HepG2 (cell line): ENCODE measurements around the gene FAM234A. TPM values are rescaled to one million over a fixed set of nuclear protein-coding genes. Genes with fewer than 3 reads are reported as not detected.

Source experiments
- ATAC-seq: fragments of 200-7000 bp; cut with Tn5 transposase; 3 replicates; pipeline ENCODE4 v1.9.1; 2020; ENCODE audit warnings: mild to moderate bottlenecking, moderate library complexity
- BruUV-seq: library from RNA; stranded (reverse); fragments of 400-500 nt; replicated peaks from 2 replicates; lab custom pipeline; 2021; lab: Mats Ljungman, UMichigan
- CTCF ChIA-PET: fragments of 300-600 bp; formaldehyde crosslinking; extraction: SDS; loops from one replicate; lab custom pipeline; 2021; ENCODE audit warnings: low total read pairs, inconsistent platforms, low intra/inter-chr PET ratio; lab: Yijun Ruan, JAX
- POLR2A ChIA-PET: fragments of 350-600 bp; sonication (Branson Sonifier 250); formaldehyde crosslinking; loops from one replicate; lab custom pipeline; 2020; ENCODE audit warnings: antibody characterized with exemption, inconsistent platforms; lab: Yijun Ruan, JAX
- DNase-seq: peaks from one replicate; pipeline ENCODE4 v3.0.0-alpha.2; 2015; ENCODE audit warnings: low spot score
- FAIRE-seq: peaks from 3 replicates; lab custom pipeline; 2011; peaks lifted over from hg19 to GRCh38; lab: Jason Lieb, UNC
- H2AFZ ChIP-seq: one replicate; pipeline ENCODE4 v1.6.1; 2011; ENCODE audit warnings: low read length, inconsistent platforms
- H3K27ac ChIP-seq: fragments of 300-600 bp; 3 replicates; pipeline ENCODE4 v1.8.0; 2011; ENCODE audit warnings: mixed run types, mild to moderate bottlenecking, mixed read lengths, low read length, inconsistent platforms; ENCODE audit not compliant: insufficient read depth; ENCODE audit errors: extremely low read length
- H3K27me3 ChIP-seq, 2 experiments: fragments of 200-600 bp in 1 of 2; 2 replicates in 1 of 2; 3 replicates in 1 of 2; pipeline versions ENCODE4 v1.6.0 to v1.8.0; 2011; ENCODE audit warnings: low read length in 2 of 2, mild to moderate bottlenecking in 2 of 2, moderate library complexity in 2 of 2, inconsistent platforms in 1 of 2; ENCODE audit not compliant: insufficient read depth in 2 of 2, control insufficient read depth in 1 of 2
- H3K36me3 ChIP-seq, 2 experiments: fragments of 200-600 bp in 1 of 2; replicated peaks in 1 of 2; 2 replicates in 1 of 2; 3 replicates in 1 of 2; pipeline versions ENCODE4 v1.5.1 to v1.8.0; 2011; ENCODE audit warnings: low read length in 2 of 2, inconsistent platforms in 1 of 2; ENCODE audit not compliant: insufficient read depth in 2 of 2, control insufficient read depth in 1 of 2
- H3K4me1 ChIP-seq: 2 replicates; pipeline ENCODE4 v1.5.1; 2012; ENCODE audit warnings: low read length, inconsistent platforms; ENCODE audit not compliant: insufficient read depth
- H3K4me2 ChIP-seq: 2 replicates; pipeline ENCODE4 v1.6.0; 2011; ENCODE audit warnings: low read depth, low read length, inconsistent platforms
- H3K4me3 ChIP-seq, 3 experiments: fragments of 200-600 bp in 1 of 3; sonication (generic), shearing (Covaris generic) in 1 of 3; replicated peaks in 1 of 3; 2 replicates each; pipeline ENCODE4 v1.5.1; 2011 to 2016; ENCODE audit warnings: low read length in 3 of 3, inconsistent platforms in 2 of 3, low read depth in 2 of 3, mild to moderate bottlenecking in 2 of 3, control low read depth in 1 of 3, mixed read lengths in 1 of 3; ENCODE audit not compliant: insufficient read depth in 1 of 3
- H3K79me2 ChIP-seq: one replicate; pipeline ENCODE4 v1.6.1; 2011; ENCODE audit warnings: low read length, inconsistent platforms; ENCODE audit not compliant: insufficient read depth
- H3K9ac ChIP-seq: 2 replicates; pipeline ENCODE4 v1.6.0; 2011; ENCODE audit warnings: mild to moderate bottlenecking, low read depth, low read length, inconsistent platforms; ENCODE audit not compliant: insufficient read depth
- H3K9me3 ChIP-seq: 2 replicates; pipeline ENCODE4 v1.5.1; 2012; ENCODE audit warnings: mild to moderate bottlenecking, low read length
- H4K20me1 ChIP-seq: 2 replicates; pipeline ENCODE4 v1.6.0; 2011; ENCODE audit warnings: inconsistent platforms, mild to moderate bottlenecking, low read length, moderate library complexity; ENCODE audit not compliant: insufficient read depth
- ADNP ChIP-seq: sonication (generic); formaldehyde crosslinking; IDR thresholded peaks from 2 replicates; pipeline ENCODE4 v1.4.0; 2020; ENCODE audit warnings: missing genetic modification reagents
- ARID3A ChIP-seq: IDR thresholded peaks from 2 replicates; pipeline ENCODE4 v1.6.1; 2012; ENCODE audit warnings: low read depth, low read length, improper control_type of control experiment
- GABPB1 ChIP-seq: IDR thresholded peaks from 2 replicates; pipeline ENCODE4 v1.6.1; 2016; ENCODE audit warnings: mild to moderate bottlenecking, missing genetic modification reagents, moderate library complexity, missing compliant biosample characterization
- HMG20B ChIP-seq: conservative IDR thresholded peaks from 2 replicates; pipeline ENCODE4 v1.6.1; 2016; ENCODE audit warnings: missing genetic modification reagents, missing compliant biosample characterization
- JDP2 ChIP-seq: sonication (generic); formaldehyde crosslinking; IDR thresholded peaks from 2 replicates; pipeline ENCODE4 v1.8.1; 2022; ENCODE audit warnings: missing genetic modification reagents, borderline replicate concordance
- KDM2A ChIP-seq: sonication (generic); formaldehyde crosslinking; IDR thresholded peaks from 2 replicates; pipeline ENCODE4 v1.4.0; 2020; ENCODE audit warnings: low read depth, missing genetic modification reagents, borderline replicate concordance
- NR3C1 ChIP-seq: sonication (generic); formaldehyde crosslinking; IDR thresholded peaks from 2 replicates; pipeline ENCODE4 v1.4.0; 2020; ENCODE audit warnings: missing genetic modification reagents
- PHF5A ChIP-seq: IDR thresholded peaks from one replicate; pipeline ENCODE4 v1.6.1; 2018; ENCODE audit warnings: low read depth, missing genetic modification reagents; ENCODE audit not compliant: unreplicated experiment
- RFXANK ChIP-seq: IDR thresholded peaks from 2 replicates; pipeline ENCODE4 v1.6.1; 2016
- SNRNP70 ChIP-seq: fragments of 200-400 bp; formaldehyde crosslinking; IDR thresholded peaks from 2 replicates; pipeline ENCODE4 v1.6.1; 2017; ENCODE audit warnings: mild to moderate bottlenecking, low read depth, low read length, moderate library complexity
- SPEN ChIP-seq: sonication (generic); formaldehyde crosslinking; IDR thresholded peaks from 2 replicates; pipeline ENCODE4 v1.5.1; 2020; ENCODE audit warnings: low read depth, mild to moderate bottlenecking, missing genetic modification reagents
- STAG1 ChIP-seq: sonication (generic); formaldehyde crosslinking; IDR thresholded peaks from 2 replicates; pipeline ENCODE4 v1.4.0; 2020; ENCODE audit warnings: missing genetic modification reagents
- TEAD2 ChIP-seq: sonication (generic); formaldehyde crosslinking; IDR thresholded peaks from 2 replicates; pipeline ENCODE4 v1.9.0; 2021; ENCODE audit warnings: missing genetic modification reagents
- ZNF280B ChIP-seq: sonication (generic); formaldehyde crosslinking; IDR thresholded peaks from 2 replicates; pipeline ENCODE4 v1.5.0; 2020; ENCODE audit warnings: missing genetic modification reagents, mild to moderate bottlenecking, borderline replicate concordance
- ZNF331 ChIP-seq: sonication (generic); formaldehyde crosslinking; IDR thresholded peaks from 2 replicates; pipeline ENCODE4 v1.4.0; 2020; ENCODE audit warnings: missing genetic modification reagents
- ZNF883 ChIP-seq: sonication (generic); formaldehyde crosslinking; IDR thresholded peaks from 2 replicates; pipeline ENCODE4 v1.5.1; 2020; ENCODE audit warnings: mild to moderate bottlenecking, missing genetic modification reagents; ENCODE audit errors: not compliant biosample characterization
- WGBS: methylation state at CpG from one replicate; pipeline ENCODE4 v1.1.6; 2017; ENCODE audit warnings: low lambda C conversion rate; 5-methylcytosine and 5-hydroxymethylcytosine counted together
- in situ Hi-C: cut with HindIII; loops from 2 replicates; pipeline ENCODE4 v1.10.0; 2017; ENCODE audit warnings: low pct_unique_long_range_greater_than_20kb; ENCODE audit not compliant: extremely low pct_ligation_motif_present
- intact Hi-C: fragments of 100-400 bp; cut with micrococcal nuclease; formaldehyde crosslinking; loops from one replicate; pipeline ENCODE4 v1.10.0; 2022; ENCODE audit not compliant: unreplicated experiment
- polyA plus RNA-seq, 8 experiments: library from polyadenylated mRNA; depleted of rRNA in 3 of 8; stranded (reverse) in 7 of 8; unstranded in 1 of 8; fragments of >200 nt; fragmentation: Illumina TruSeq in 4 of 8; extraction: Trizol in 4 of 8; gene quantifications; 2 replicates each; pipeline versions ENCODE4 v1.2.1 to v1.2.3, GENCODE V29; 2011 to 2016; ENCODE audit warnings: low read depth in 4 of 8, missing spikeins in 1 of 8, mixed read lengths in 1 of 8; ENCODE audit not compliant: insufficient read depth in 1 of 8
- total RNA-seq, 5 experiments: library from RNA; depleted of rRNA; stranded (reverse); fragments of >200 nt; fragmentation: Illumina TruSeq; extraction: Trizol; gene quantifications; 2 replicates each; pipeline ENCODE4 v1.2.3, GENCODE V29; 2016; ENCODE audit warnings: low read depth in 1 of 5
- TF ChIP-seq, protein P1 (sequence below): IDR thresholded peaks from 2 replicates; pipeline ENCODE4 v1.4.0; 2020; ENCODE audit warnings: mild to moderate bottlenecking, missing genetic modification reagents

Gene FAM234A
- total and polyA plus RNA-seq, 2 of the 13 experiments (the other 11 are each of a cell fraction or from before 2014, with no cell fraction given), result 29.2 to 34.4 TPM

- Histone ChIP-seq H3K9ac (no peak overlapping the region), H3K79me2 (no peaks in the 10 kb centered on the region), H3K4me3 (peak overlapping the region in 1 of 3 experiments; percentile 42; a peak in 1 of 6 replicates), H3K27ac (no peak overlapping the region), H3K4me1 (peaks cover 49% of the 10 kb centered on the region), H3K27me3 (peaks cover 23 to 77% of the 10 kb centered on the region in 2 experiments; a peak in 4 of 5 replicates), H3K4me2 (peak overlapping the region; percentile 53), H3K36me3 (no peaks in the 10 kb centered on the region), H4K20me1 (no peaks in the 10 kb centered on the region), H3K9me3 (no peaks in the 10 kb centered on the region), H2AFZ (no peak overlapping the region)
- 23% methylated on average over 9 of the region's 36 CpGs for WGBS
- POLR2A ChIA-PET, result no interaction called here
- ATAC-seq (peak; percentile 80), FAIRE-seq (no peak), DNase-seq (peak; percentile 30)
- CTCF ChIA-PET, result interaction anchor here (1.9 kb wide), 1 partner anchor 89 kb away, joined by 8 read pairs; no protein-coding TSS in a partner anchor
- no TSS peak for BruUV-seq
- in situ Hi-C loops (loop anchor here (5.0 kb wide), 1 partner anchor 89 kb away; no protein-coding TSS in a partner anchor), intact Hi-C loops (loop anchor here (1.0 kb wide), 1 partner anchor 89 kb away; no protein-coding TSS in a partner anchor)
- TF ChIP-seq, protein P1, sequence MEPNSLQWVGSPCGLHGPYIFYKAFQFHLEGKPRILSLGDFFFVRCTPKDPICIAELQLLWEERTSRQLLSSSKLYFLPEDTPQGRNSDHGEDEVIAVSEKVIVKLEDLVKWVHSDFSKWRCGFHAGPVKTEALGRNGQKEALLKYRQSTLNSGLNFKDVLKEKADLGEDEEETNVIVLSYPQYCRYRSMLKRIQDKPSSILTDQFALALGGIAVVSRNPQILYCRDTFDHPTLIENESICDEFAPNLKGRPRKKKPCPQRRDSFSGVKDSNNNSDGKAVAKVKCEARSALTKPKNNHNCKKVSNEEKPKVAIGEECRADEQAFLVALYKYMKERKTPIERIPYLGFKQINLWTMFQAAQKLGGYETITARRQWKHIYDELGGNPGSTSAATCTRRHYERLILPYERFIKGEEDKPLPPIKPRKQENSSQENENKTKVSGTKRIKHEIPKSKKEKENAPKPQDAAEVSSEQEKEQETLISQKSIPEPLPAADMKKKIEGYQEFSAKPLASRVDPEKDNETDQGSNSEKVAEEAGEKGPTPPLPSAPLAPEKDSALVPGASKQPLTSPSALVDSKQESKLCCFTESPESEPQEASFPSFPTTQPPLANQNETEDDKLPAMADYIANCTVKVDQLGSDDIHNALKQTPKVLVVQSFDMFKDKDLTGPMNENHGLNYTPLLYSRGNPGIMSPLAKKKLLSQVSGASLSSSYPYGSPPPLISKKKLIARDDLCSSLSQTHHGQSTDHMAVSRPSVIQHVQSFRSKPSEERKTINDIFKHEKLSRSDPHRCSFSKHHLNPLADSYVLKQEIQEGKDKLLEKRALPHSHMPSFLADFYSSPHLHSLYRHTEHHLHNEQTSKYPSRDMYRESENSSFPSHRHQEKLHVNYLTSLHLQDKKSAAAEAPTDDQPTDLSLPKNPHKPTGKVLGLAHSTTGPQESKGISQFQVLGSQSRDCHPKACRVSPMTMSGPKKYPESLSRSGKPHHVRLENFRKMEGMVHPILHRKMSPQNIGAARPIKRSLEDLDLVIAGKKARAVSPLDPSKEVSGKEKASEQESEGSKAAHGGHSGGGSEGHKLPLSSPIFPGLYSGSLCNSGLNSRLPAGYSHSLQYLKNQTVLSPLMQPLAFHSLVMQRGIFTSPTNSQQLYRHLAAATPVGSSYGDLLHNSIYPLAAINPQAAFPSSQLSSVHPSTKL (CRISPR knock-in tag), result no peak
- TF ChIP-seq ZNF331 (CRISPR knock-in tag), result no peak
- no peak for TF ChIP-seq TEAD2 (CRISPR knock-in tag)
- TF ChIP-seq JDP2 (CRISPR knock-in tag), result no peak
- TF ChIP-seq STAG1, result peak; percentile 80
- no peak for TF ChIP-seq ARID3A
- no peak for TF ChIP-seq ZNF280B (CRISPR knock-in tag)
- TF ChIP-seq SNRNP70, result no peak
- TF ChIP-seq KDM2A, result peak; percentile 34; the same call in 1 of the 2 replicates
- no peak for TF ChIP-seq NR3C1 (CRISPR knock-in tag)
- peak; percentile 20 for TF ChIP-seq ZNF883 (CRISPR knock-in tag)
- TF ChIP-seq ADNP (CRISPR knock-in tag), result no peak
- TF ChIP-seq SPEN (CRISPR knock-in tag), result 0 out of 2 replicates have a peak, but pooled peaks have one; percentile 50
- TF ChIP-seq PHF5A (CRISPR knock-in tag), result no peak
- TF ChIP-seq HMG20B (CRISPR knock-in tag), result no peak
- TF ChIP-seq RFXANK (CRISPR knock-in tag), result no peak
- TF ChIP-seq GABPB1 (CRISPR knock-in tag), result peak; percentile 24; the same call in 1 of the 2 replicates
These were observed 38.3 kb downstream of the FAM234A start for GRCh38 chr16:272633-273546.
